ENCODE measurements around the gene LENG9.

- TF ChIP-seq POLR2A (IDR thresholded peaks at IDR 0.05; ENCODE audit: extremely low read depth, insufficient read length) = no peak
- TF ChIP-seq, protein P1, sequence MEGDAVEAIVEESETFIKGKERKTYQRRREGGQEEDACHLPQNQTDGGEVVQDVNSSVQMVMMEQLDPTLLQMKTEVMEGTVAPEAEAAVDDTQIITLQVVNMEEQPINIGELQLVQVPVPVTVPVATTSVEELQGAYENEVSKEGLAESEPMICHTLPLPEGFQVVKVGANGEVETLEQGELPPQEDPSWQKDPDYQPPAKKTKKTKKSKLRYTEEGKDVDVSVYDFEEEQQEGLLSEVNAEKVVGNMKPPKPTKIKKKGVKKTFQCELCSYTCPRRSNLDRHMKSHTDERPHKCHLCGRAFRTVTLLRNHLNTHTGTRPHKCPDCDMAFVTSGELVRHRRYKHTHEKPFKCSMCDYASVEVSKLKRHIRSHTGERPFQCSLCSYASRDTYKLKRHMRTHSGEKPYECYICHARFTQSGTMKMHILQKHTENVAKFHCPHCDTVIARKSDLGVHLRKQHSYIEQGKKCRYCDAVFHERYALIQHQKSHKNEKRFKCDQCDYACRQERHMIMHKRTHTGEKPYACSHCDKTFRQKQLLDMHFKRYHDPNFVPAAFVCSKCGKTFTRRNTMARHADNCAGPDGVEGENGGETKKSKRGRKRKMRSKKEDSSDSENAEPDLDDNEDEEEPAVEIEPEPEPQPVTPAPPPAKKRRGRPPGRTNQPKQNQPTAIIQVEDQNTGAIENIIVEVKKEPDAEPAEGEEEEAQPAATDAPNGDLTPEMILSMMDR (IDR thresholded peaks at IDR 0.05; ENCODE audit: low read depth, low read length) = no peak
- TF ChIP-seq, protein P2, sequence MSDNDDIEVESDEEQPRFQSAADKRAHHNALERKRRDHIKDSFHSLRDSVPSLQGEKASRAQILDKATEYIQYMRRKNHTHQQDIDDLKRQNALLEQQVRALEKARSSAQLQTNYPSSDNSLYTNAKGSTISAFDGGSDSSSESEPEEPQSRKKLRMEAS (IDR thresholded peaks at IDR 0.05; ENCODE audit: low read depth, low read length) = no peak
Observed at GRCh38 chr19:54502518-54503048, 39.0 kb upstream of the LENG9 start, which contains the start of gene LAIR2.

All from NB4 (cell line).